GM10266 (cell line): ENCODE measurements around the gene DTHD1.

Source experiments
- DNase-seq: peaks from one replicate; pipeline ENCODE4 v3.0.0; 2012; ENCODE audit errors: extremely low spot score
- CTCF ChIP-seq: IDR thresholded peaks from 2 replicates; pipeline ENCODE4 v1.5.1; 2012; ENCODE audit warnings: mild to moderate bottlenecking, low read depth; ENCODE audit not compliant: control insufficient read depth, insufficient read depth; ENCODE audit errors: missing control alignments

DTHD1 gene

GRCh38 chr4:36255577-36255976 lies 25.8 kb upstream of the DTHD1 start:
- DNase-seq: peak; percentile 46
- no peak for TF ChIP-seq CTCF

DNA sequence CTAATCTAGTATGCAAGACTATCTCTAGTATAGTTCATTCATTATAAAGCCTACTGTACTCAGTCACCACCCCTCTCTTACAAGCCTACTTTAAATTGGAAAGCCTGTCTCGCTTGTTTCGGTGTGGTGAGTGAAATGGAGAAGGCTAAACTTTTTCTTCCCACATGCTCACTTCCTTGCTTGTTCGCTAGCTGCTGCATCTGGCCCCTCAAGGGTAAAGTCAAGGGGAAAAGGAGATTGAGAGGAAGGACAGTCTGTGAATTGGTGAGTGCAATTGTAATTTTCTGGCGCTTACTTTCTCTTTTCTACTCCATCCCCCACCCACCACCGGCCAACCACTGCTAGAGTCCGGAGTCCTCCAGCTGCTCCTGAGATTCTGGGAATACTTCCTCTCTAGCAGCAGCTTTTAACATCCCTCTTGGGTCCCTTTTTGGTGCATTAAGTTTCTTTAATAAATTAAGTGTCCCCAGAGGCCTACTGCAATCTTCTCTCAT lies 25.0 kb upstream of the DTHD1 start:
- DNase-seq: peak; percentile 32
- no peak for TF ChIP-seq CTCF

DNA sequence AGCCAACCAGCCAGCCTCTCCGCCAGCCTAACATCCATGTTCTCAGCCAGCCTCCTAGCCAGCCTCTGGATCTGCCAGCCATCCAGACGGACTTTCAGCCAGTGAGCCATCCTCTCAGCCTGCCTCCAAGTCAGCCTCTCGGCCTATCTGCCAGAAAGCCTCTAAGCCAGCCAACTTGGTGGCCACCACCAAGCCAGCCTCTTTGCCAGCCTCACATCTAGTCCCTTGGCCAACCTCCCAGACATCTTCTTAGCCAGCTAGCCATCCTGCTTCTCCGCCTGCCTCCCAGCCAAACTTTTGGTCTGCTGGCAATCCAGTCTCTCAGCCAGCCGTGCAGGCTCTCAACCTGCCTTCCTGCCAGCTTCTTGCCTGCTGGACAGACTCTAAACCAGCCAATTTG lies 20.7 kb upstream of the DTHD1 start:
- no peak for DNase-seq
- no peak for TF ChIP-seq CTCF

DNA sequence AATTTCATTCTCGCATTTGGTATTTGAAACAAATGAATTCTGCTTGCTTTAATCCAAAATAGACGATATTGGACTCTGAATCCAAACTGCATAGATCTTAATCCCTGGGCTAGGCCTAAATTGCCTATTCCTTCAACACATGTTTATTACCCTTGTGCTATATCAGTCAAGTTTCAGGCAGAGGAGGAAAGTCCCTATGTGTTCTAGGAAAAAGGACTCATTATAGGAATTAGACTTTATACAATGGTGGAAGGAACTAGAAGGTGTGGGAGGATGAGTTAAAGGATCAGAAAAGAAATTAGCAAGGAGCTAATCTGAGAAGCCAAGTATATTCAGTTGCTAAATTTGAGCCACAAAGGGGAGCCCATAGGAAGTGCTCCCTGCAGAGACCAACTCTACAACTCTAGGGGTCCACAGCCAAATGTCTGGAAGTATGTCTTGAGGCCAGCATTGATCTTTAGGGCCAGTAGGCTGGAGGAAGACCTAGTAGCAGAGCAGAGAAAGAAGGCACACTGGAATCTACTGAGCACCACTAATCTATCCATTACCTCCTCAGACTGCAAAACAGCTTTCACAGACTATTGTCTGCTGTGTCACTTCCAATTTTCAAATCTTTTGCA lies 17.1 kb upstream of the DTHD1 start:
- no peak for DNase-seq
- no peak for TF ChIP-seq CTCF

DNA sequence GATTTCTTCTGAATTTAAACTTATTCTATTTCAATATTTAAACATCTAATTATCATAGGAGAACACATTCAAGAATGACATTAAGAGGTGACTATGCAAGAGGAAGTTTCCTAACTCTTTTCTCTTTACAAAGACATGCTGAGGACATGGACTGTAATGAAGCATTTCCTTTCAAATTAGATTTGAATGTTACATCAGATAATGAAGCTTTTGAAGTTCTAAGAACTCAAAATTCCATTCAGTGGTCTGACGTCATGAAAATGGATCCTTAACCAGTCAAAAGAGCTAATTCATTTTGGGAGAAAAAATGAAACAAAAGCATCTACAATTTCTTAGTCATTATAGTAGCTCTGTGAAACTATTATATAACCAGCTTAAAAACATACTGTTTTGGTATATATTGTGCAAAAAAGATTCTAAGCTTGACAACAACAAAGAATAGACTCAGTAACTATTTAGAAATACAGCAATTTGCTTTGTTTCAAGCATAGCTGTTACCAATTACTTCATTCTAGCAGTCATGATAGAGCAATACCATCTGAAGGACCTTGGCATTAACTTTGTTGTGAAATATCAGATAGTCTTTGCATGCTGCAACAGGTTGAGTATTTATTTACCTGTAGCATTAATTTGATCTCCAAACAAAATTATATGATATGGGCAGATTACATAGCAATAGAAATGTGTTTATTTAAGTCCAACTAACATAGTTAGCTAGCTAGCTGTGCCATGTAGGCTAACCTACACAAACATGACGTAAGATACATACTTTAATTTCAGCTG lies 13.7 kb upstream of the DTHD1 start:
- no peak for DNase-seq
- no peak for TF ChIP-seq CTCF

GRCh38 chr4:36269101-36269500 lies 12.3 kb upstream of the DTHD1 start:
- no peak for DNase-seq
- TF ChIP-seq CTCF: no peak
